ENCODE results near the gene TBC1D24. TPM values are rescaled to one million over a fixed set of nuclear protein-coding genes. Genes with fewer than 3 reads are reported as not detected.
A peak's percentile ranks its signal among the peaks of the same experiment; 100 is the strongest.
"Not testable (repeated sequence)": the region's sequence is repeated elsewhere in the genome, so short reads cannot be mapped to it uniquely, and the experiment has no call there.

Gene TBC1D24
- total and polyA plus RNA-seq, 8 donors, result 10.8 to 23.7 (median 18.2) TPM

- TF ChIP-seq, protein P1, sequence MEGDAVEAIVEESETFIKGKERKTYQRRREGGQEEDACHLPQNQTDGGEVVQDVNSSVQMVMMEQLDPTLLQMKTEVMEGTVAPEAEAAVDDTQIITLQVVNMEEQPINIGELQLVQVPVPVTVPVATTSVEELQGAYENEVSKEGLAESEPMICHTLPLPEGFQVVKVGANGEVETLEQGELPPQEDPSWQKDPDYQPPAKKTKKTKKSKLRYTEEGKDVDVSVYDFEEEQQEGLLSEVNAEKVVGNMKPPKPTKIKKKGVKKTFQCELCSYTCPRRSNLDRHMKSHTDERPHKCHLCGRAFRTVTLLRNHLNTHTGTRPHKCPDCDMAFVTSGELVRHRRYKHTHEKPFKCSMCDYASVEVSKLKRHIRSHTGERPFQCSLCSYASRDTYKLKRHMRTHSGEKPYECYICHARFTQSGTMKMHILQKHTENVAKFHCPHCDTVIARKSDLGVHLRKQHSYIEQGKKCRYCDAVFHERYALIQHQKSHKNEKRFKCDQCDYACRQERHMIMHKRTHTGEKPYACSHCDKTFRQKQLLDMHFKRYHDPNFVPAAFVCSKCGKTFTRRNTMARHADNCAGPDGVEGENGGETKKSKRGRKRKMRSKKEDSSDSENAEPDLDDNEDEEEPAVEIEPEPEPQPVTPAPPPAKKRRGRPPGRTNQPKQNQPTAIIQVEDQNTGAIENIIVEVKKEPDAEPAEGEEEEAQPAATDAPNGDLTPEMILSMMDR (IDR thresholded peaks at IDR 0.05), result no peak
- Histone ChIP-seq H3K4me3 (no peak overlapping the region), H3K27me3 (no peaks in the 10 kb centered on the region), H3K9me3 (no peaks in the 10 kb centered on the region), H3K27ac (peak overlapping the region in 2 of 4 donors; percentile 1 to 74), H3K36me3 (no peaks in the 10 kb centered on the region), H3K4me1 (peaks cover 34 to 49% (median 45%) of the 10 kb centered on the region in 3 donors)
- 51 to 52% methylated on average over 8 of the region's 8 CpGs for WGBS, 2 donors
- FAIRE-seq (no peak), DNase-seq (no peak), ATAC-seq (no peak)
- intact Hi-C loops (cut with DNase I), result no loop called here
These were observed 3.4 kb downstream of the TBC1D24 start for GRCh38 chr16:2478279-2478678.

DNA sequence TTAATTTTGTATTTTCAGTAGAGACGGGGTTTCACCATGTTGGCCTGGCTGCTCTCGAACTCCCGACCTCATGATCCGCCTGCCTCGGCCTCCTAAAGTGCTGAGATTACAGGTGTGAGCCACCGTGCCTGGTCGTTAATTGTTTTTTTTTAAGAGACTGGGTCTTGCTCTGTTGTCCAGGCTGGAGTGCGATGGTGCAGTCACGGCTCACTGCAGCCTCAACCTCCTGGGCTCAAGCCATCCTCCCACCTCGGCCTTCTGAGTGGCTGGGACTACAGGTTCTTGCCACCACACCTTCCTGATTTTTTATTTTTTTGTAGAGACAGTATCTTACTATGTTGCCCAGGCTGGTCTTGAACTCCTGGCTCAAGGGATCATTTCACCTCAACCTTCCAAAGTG lies 5.1 kb downstream of the TBC1D24 start:
- FAIRE-seq; H3K36me3 ChIP-seq; H3K27me3 ChIP-seq; H3K4me3 ChIP-seq; DNase-seq; ATAC-seq; intact Hi-C loops (cut with DNase I); H3K9me3 ChIP-seq: not testable (repeated sequence)
- peaks cover 34 to 54% (median 45%) of the 10 kb centered on the region in 3 donors for H3K4me1 ChIP-seq
- 90 to 92% methylated on average over 10 of the region's 10 CpGs for WGBS, 2 donors
- peak overlapping the region in 3 of 4 donors; percentile 54 to 77 (median 72) for H3K27ac ChIP-seq

DNA sequence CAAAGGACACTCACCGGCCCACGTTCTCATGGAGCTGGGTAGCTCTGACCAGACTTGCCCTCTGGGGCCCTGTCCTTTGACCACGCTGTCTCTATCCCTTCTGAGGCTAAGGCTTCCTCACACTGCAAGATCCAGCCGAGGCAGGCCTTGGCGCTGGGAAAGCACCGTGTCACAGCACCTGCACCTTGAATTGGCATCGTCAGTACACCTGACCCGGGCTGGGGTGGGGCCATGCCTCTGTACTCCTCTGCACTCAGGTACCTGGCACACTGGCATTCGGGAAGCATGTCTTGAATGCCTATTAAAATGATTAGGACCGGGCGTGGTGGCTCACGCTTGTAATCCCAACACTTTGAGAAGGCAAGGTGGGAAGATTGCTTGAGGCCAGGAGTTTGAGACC lies 6.0 kb downstream of the TBC1D24 start:
- TF ChIP-seq, protein P1 (IDR thresholded peaks at IDR 0.05), result no peak
- WGBS, 2 donors, result 24 to 35% methylated on average over 12 of the region's 12 CpGs
- Histone ChIP-seq H3K27ac (peak overlapping the region; percentile 54 to 77 (median 73)), H3K9me3 (no peaks in the 10 kb centered on the region), H3K4me1 (peaks cover 34 to 51% (median 42%) of the 10 kb centered on the region in 3 donors), H3K4me3 (no peak overlapping the region), H3K27me3 (no peaks in the 10 kb centered on the region), H3K36me3 (no peaks in the 10 kb centered on the region)
- ATAC-seq (peak; percentile 77 to 84 (median 80)), DNase-seq (peak; percentile 84 to 95 (median 89)), FAIRE-seq (no peak)
- intact Hi-C loops (cut with DNase I), result no loop called here

DNA sequence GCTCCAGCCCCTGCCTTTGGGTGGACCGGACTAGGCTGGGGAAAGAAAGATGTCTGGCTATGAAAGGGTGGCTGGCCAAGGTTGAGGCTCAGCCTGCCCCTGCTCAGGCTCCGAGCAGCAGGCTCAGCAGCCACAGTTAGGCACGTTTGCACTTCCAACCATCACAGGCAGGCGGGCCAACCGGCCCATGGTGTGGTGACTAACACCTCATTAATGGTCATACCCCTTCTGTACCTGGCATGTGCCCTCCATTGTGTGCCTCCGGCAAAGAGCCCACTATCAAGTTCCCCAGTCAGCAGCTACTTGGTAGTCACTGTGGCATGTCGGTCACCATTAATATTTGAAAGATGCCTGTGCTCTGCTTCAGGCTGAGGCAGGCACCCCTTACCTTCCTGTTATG lies 6.7 kb downstream of the TBC1D24 start:
- DNase-seq (peak in 2 of 6 donors; percentile 49 to 64), ATAC-seq (peak; percentile 5 to 18 (median 10)), FAIRE-seq (no peak)
- intact Hi-C loops (cut with DNase I), result no loop called here
- Histone ChIP-seq H3K36me3 (no peaks in the 10 kb centered on the region), H3K9me3 (no peaks in the 10 kb centered on the region), H3K27ac (peak overlapping the region; percentile 54 to 77 (median 73)), H3K27me3 (no peaks in the 10 kb centered on the region), H3K4me1 (peaks cover 32 to 44% (median 35%) of the 10 kb centered on the region in 3 donors), H3K4me3 (no peak overlapping the region)
- TF ChIP-seq, protein P1 (IDR thresholded peaks at IDR 0.05), result no peak
- 27 to 33% methylated on average over 7 of the region's 7 CpGs for WGBS, 2 donors

DNA sequence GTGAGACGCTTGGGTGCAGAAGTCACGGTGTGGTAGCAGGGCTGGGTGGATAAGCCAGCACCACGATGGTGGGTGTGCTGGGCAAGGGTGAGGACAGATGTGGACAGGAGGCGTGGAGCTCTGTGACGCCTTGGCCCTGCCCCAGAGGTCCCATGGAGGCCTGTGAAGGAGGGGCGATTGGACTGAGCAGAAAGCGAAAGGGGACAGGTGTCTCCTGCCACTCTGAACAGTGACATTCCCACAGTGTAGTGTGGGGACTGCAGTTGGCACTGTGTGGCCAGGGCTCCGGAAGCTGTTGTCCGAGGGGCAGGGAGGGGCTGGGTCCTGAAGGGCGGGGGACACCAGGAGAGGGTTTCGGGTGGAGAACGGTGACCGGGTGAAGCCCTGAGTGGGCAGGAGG lies 7.3 kb downstream of the TBC1D24 start:
- H3K36me3 ChIP-seq, result no peaks in the 10 kb centered on the region
- DNase-seq, result peak in 2 of 6 donors; percentile 40 to 56
- TF ChIP-seq, protein P1 (IDR thresholded peaks at IDR 0.05), result no peak
- H3K4me1 ChIP-seq, result peaks cover 27 to 38% (median 29%) of the 10 kb centered on the region in 3 donors
- peak overlapping the region in 2 of 4 donors; percentile 24 to 28 for H3K4me3 ChIP-seq
- H3K27me3 ChIP-seq, result no peaks in the 10 kb centered on the region
- no peak for FAIRE-seq
- H3K27ac ChIP-seq, result peak overlapping the region; percentile 54 to 77 (median 73)
- peak; percentile 6 to 46 (median 8) for ATAC-seq
- no peaks in the 10 kb centered on the region for H3K9me3 ChIP-seq
- WGBS, 2 donors, result 37 to 39% methylated on average over 13 of the region's 13 CpGs
- intact Hi-C loops (cut with DNase I), result no loop called here
